IMR-90 (cell line): Measurements from ENCODE around the gene ENDOV. TPM values are rescaled to one million over a fixed set of nuclear protein-coding genes. Genes with fewer than 3 reads are reported as not detected.

Experiments used
- ATAC-seq: fragments of 200-7000 bp; cut with Tn5 transposase; 2 replicates; pipeline ENCODE4 v1.9.1; 2020; ENCODE audit warnings: low read depth, mild to moderate bottlenecking, moderate library complexity
- BruUV-seq: library from RNA; stranded (reverse); fragments of 400-500 nt; replicated peaks from 2 replicates; lab custom pipeline; 2021; lab: Mats Ljungman, UMichigan
- CTCF ChIA-PET: fragments of 300-600 bp; formaldehyde crosslinking; extraction: SDS; loops from one replicate; lab custom pipeline; 2021; ENCODE audit warnings: antibody characterized with exemption; lab: Yijun Ruan, JAX
- POLR2A ChIA-PET: fragments of 300-600 bp; sonication (Branson Sonifier 250); formaldehyde crosslinking; loops from one replicate; lab custom pipeline; 2022; ENCODE audit warnings: antibody characterized with exemption; ENCODE audit not compliant: unreplicated experiment; lab: Charles Lee
- DNase-seq: peaks from one replicate; pipeline ENCODE4 v3.0.0; 2013
- H2AFZ ChIP-seq: replicated peaks from 2 replicates; pipeline ENCODE3; 2013; ENCODE audit warnings: low read length, mild to moderate bottlenecking; ENCODE audit not compliant: poor library complexity
- H2AK5ac ChIP-seq: 2 replicates; pipeline ENCODE4 v1.6.1; 2013; ENCODE audit warnings: low read depth, low read length, inconsistent platforms
- H2AK9ac ChIP-seq: replicated peaks from 2 replicates; pipeline ENCODE3; 2013; ENCODE audit warnings: mild to moderate bottlenecking, low read depth, low read length, moderate library complexity; ENCODE audit not compliant: poor library complexity
- H2BK120ac ChIP-seq: 2 replicates; pipeline ENCODE4 v1.6.1; 2013; ENCODE audit warnings: low read depth, low read length, inconsistent platforms
- H2BK15ac ChIP-seq: 3 replicates; pipeline ENCODE4 v1.6.1; 2013; ENCODE audit warnings: low read depth, low read length, inconsistent platforms
- H2BK20ac ChIP-seq: 2 replicates; pipeline ENCODE4 v1.6.1; 2013; ENCODE audit warnings: low read depth, mild to moderate bottlenecking, inconsistent platforms, low read length, moderate library complexity
- H2BK5ac ChIP-seq: 2 replicates; pipeline ENCODE4 v1.6.1; 2013; ENCODE audit warnings: mild to moderate bottlenecking, low read depth, low read length, inconsistent platforms; ENCODE audit not compliant: poor library complexity, severe bottlenecking
- H3K14ac ChIP-seq: replicated peaks from 2 replicates; pipeline ENCODE4 v1.6.1; 2013; ENCODE audit warnings: low read depth, low read length, inconsistent platforms
- H3K18ac ChIP-seq: 2 replicates; pipeline ENCODE4 v1.6.1; 2013; ENCODE audit warnings: low read depth, low read length, control low read depth
- H3K23ac ChIP-seq: 2 replicates; pipeline ENCODE4 v1.6.1; 2013; ENCODE audit warnings: low read depth, low read length, inconsistent platforms
- H3K27ac ChIP-seq: 2 replicates; pipeline ENCODE4 v1.5.1; 2013; ENCODE audit warnings: mild to moderate bottlenecking, control low read depth, low read length; ENCODE audit not compliant: insufficient read depth
- H3K27me3 ChIP-seq: 2 replicates; pipeline ENCODE4 v1.6.1; 2013; ENCODE audit warnings: low read length; ENCODE audit not compliant: control insufficient read depth, insufficient read depth
- H3K36me3 ChIP-seq: 2 replicates; pipeline ENCODE4 v1.6.1; 2013; ENCODE audit warnings: low read length, mixed read lengths; ENCODE audit not compliant: control insufficient read depth, insufficient read depth
- H3K4ac ChIP-seq: 2 replicates; pipeline ENCODE4 v1.6.1; 2013; ENCODE audit warnings: low read depth, low read length, inconsistent platforms
- H3K4me1 ChIP-seq: 2 replicates; pipeline ENCODE4 v1.6.1; 2013; ENCODE audit warnings: low read length, mixed read lengths; ENCODE audit not compliant: control insufficient read depth, insufficient read depth
- H3K4me2 ChIP-seq: 2 replicates; pipeline ENCODE4 v1.6.1; 2013; ENCODE audit warnings: low read depth, mild to moderate bottlenecking, control low read depth, low read length, moderate library complexity
- H3K4me3 ChIP-seq: 2 replicates; pipeline ENCODE4 v1.5.1; 2013; ENCODE audit warnings: low read depth, mild to moderate bottlenecking, control low read depth, low read length, moderate library complexity; ENCODE audit not compliant: insufficient read depth
- H3K56ac ChIP-seq: 2 replicates; pipeline ENCODE4 v1.6.1; 2013; ENCODE audit warnings: low read length, inconsistent platforms; ENCODE audit not compliant: insufficient read depth; ENCODE audit errors: extremely low read depth
- H3K79me1 ChIP-seq, 2 experiments: 2 replicates each; pipeline ENCODE4 v1.6.1; 2013; ENCODE audit warnings: low read length in 2 of 2, inconsistent platforms in 1 of 2, low read depth in 1 of 2
- H3K9ac ChIP-seq: 2 replicates; pipeline ENCODE4 v1.6.1; 2013; ENCODE audit warnings: low read depth, low read length, control low read depth
- H3K9me1 ChIP-seq: 2 replicates; pipeline ENCODE4 v1.6.1; 2013; ENCODE audit warnings: low read length, inconsistent platforms; ENCODE audit not compliant: insufficient read depth
- H3K9me3 ChIP-seq: 2 replicates; pipeline ENCODE4 v1.6.1; 2013; ENCODE audit warnings: low read length; ENCODE audit not compliant: control insufficient read depth, insufficient read depth
- H4K20me1 ChIP-seq: 2 replicates; pipeline ENCODE4 v1.6.1; 2013; ENCODE audit warnings: low read length, inconsistent platforms; ENCODE audit not compliant: insufficient read depth
- H4K5ac ChIP-seq: 2 replicates; pipeline ENCODE4 v1.6.1; 2013; ENCODE audit warnings: mild to moderate bottlenecking, low read depth, low read length, control low read depth
- H4K8ac ChIP-seq, 2 experiments: 2 replicates each; pipeline ENCODE4 v1.6.1; 2013; ENCODE audit warnings: low read depth in 2 of 2, low read length in 2 of 2, control low read depth in 1 of 2, inconsistent platforms in 1 of 2
- H4K91ac ChIP-seq: 2 replicates; pipeline ENCODE4 v1.6.1; 2013; ENCODE audit warnings: low read depth, low read length, inconsistent platforms; ENCODE audit not compliant: insufficient read depth
- BHLHE40 ChIP-seq: fragments of 150-350 bp; IDR thresholded peaks from 2 replicates; pipeline ENCODE4 v1.6.1; 2016; ENCODE audit warnings: mild to moderate bottlenecking, low read depth, low read length
- CEBPB ChIP-seq: IDR thresholded peaks from 2 replicates; pipeline ENCODE4 v1.6.1; 2012; ENCODE audit warnings: low read depth, low read length, improper control_type of control experiment
- CHD1 ChIP-seq: IDR thresholded peaks from 2 replicates; pipeline ENCODE4 v1.6.1; 2012; ENCODE audit warnings: low read depth, low read length, improper control_type of control experiment
- FOS ChIP-seq: fragments of 150-350 bp; IDR thresholded peaks from 2 replicates; pipeline ENCODE4 v1.6.1; 2016; ENCODE audit warnings: low read depth, low read length
- MAFK ChIP-seq: IDR thresholded peaks from 2 replicates; pipeline ENCODE4 v1.6.1; 2012; ENCODE audit warnings: low read depth, low read length, improper control_type of control experiment
- MAZ ChIP-seq: IDR thresholded peaks from 2 replicates; pipeline ENCODE4 v1.6.1; 2012; ENCODE audit warnings: low read depth, mild to moderate bottlenecking, low read length, improper control_type of control experiment, moderate library complexity, borderline replicate concordance
- MXI1 ChIP-seq: IDR thresholded peaks from 2 replicates; pipeline ENCODE4 v1.6.1; 2012; ENCODE audit warnings: low read depth, mild to moderate bottlenecking, low read length, moderate library complexity, borderline replicate concordance
- NFE2L2 ChIP-seq: fragments of 150-350 bp; IDR thresholded peaks from 2 replicates; pipeline ENCODE4 v1.6.1; 2016; ENCODE audit warnings: low read depth, mild to moderate bottlenecking, low read length
- POLR2A ChIP-seq: IDR thresholded peaks from 2 replicates; pipeline ENCODE4 v1.6.1; 2012; ENCODE audit warnings: mild to moderate bottlenecking, low read depth, low read length
- RAD21 ChIP-seq: IDR thresholded peaks from 2 replicates; pipeline ENCODE4 v1.6.1; 2012; ENCODE audit warnings: low read length, improper control_type of control experiment
- RCOR1 ChIP-seq: IDR thresholded peaks from 2 replicates; pipeline ENCODE4 v1.6.1; 2012; ENCODE audit warnings: mild to moderate bottlenecking, low read length, improper control_type of control experiment; ENCODE audit not compliant: insufficient replicate concordance
- RFX5 ChIP-seq: IDR thresholded peaks from 2 replicates; pipeline ENCODE4 v1.8.0; 2012; ENCODE audit warnings: low read depth, mild to moderate bottlenecking, low read length, moderate library complexity
- SMC3 ChIP-seq: fragments of 150-350 bp; IDR thresholded peaks from 2 replicates; pipeline ENCODE4 v1.6.1; 2016; ENCODE audit warnings: low read depth, mild to moderate bottlenecking, antibody characterized with exemption, low read length, moderate library complexity
- WGBS, 2 experiments: methylation state at CpG; one replicate each; pipeline versions ENCODE4 v1.1.5 to v1.1.7; 2013; ENCODE audit warnings: missing lambda C conversion rate in 2 of 2; ENCODE audit not compliant: insufficient read length in 1 of 2; ENCODE audit errors: extremely low coverage in 2 of 2; 5-methylcytosine and 5-hydroxymethylcytosine counted together
- dilution Hi-C: fragments of 300-500 bp; cut with HindIII; formaldehyde crosslinking; loops from one replicate; pipeline ENCODE4 v1.14.3; 2018; ENCODE audit warnings: low sequenced_read_pairs; ENCODE audit not compliant: unreplicated experiment
- in situ Hi-C: fragments of 300-500 bp; cut with MboI; formaldehyde crosslinking; loops from 3 replicates; pipeline ENCODE4 v1.14.3; 2019; ENCODE audit warnings: low sequenced_read_pairs, inconsistent platforms, mixed read lengths
- intact Hi-C: fragments of 100-400 bp; cut with micrococcal nuclease; formaldehyde crosslinking; loops from 2 replicates; pipeline ENCODE4 v1.10.0; 2022
- polyA plus RNA-seq, 3 experiments: library from polyadenylated mRNA; depleted of rRNA; stranded (reverse); fragments of >200 nt; gene quantifications; 2 replicates each; pipeline ENCODE4 v1.2.3, GENCODE V29; 2012; ENCODE audit warnings: low replicate concordance in 1 of 3
- total RNA-seq: library from RNA; depleted of rRNA; stranded (reverse); fragments of >200 nt; gene quantifications from 2 replicates; pipeline ENCODE4 v1.2.3, GENCODE V29; 2012
- TF ChIP-seq, protein P1 (sequence below): fragments of 150-350 bp; IDR thresholded peaks from 2 replicates; pipeline ENCODE4 v1.6.1; 2016; ENCODE audit warnings: low read depth, mild to moderate bottlenecking, low read length, moderate library complexity, borderline replicate concordance
- TF ChIP-seq, protein P2 (sequence below): conservative IDR thresholded peaks from 2 replicates; pipeline ENCODE4 v1.5.1; 2012; ENCODE audit warnings: mild to moderate bottlenecking, low read depth, low read length, improper control_type of control experiment
- TF ChIP-seq, protein P3 (sequence below): fragments of 150-350 bp; IDR thresholded peaks from 2 replicates; pipeline ENCODE4 v1.6.1; 2017; ENCODE audit warnings: mild to moderate bottlenecking, antibody characterized with exemption, low read length, low read depth

Gene ENDOV
- total and polyA plus RNA-seq, 2 of the 4 experiments (the other 2 are of a cell fraction): 15.1 to 30.3 TPM

DNA sequence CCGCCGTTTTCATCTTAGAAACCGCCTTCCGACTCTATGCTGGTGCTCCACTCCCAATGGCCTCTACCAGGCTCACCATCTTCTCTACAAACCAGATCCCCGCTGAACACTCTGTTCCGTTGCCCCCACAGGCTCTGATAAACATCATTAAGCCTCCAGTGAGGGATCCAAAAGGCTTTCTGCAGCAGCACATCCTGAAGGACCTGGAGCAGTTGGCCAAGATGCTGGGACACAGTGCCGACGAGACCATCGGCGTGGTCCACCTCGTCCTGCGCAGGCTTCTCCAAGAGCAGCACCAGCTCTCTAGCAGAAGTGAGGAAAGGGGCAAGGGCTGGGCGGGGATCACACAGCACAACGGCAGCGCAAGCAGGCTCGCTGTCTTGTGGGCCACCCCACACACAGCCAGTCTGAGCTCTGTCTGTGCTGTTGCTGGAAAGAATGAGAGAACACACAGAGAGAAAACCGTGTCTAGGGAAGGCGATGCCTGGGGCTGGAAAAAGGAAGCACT is 33.5 kb upstream of the ENDOV start:
- POLR2A ChIA-PET: no interaction called here
- BruUV-seq: no TSS peak
- Histone ChIP-seq H4K91ac (no peak overlapping the region), H2AFZ (no peak overlapping the region), H4K8ac (no peak overlapping the region), H3K14ac (no peak overlapping the region), H3K36me3 (peaks cover 78% of the 10 kb centered on the region), H2AK9ac (peak overlapping the region; percentile 10), H3K4me1 (no peaks in the 10 kb centered on the region), H3K23ac (no peak overlapping the region), H4K5ac (no peak overlapping the region), H3K18ac (no peak overlapping the region), H4K20me1 (no peaks in the 10 kb centered on the region; the same call in 1 of the 2 replicates), H3K79me1 (peaks cover 0 to 7% of the 10 kb centered on the region in 2 experiments; a peak in 1 of 4 replicates), H3K4me3 (no peak overlapping the region), H3K27me3 (no peaks in the 10 kb centered on the region), H2BK120ac (no peak overlapping the region), H2BK15ac (no peak overlapping the region), H2BK20ac (no peak overlapping the region), H2BK5ac (no peak overlapping the region), H3K9ac (no peak overlapping the region), H3K27ac (no peak overlapping the region), H3K9me1 (peaks cover 6% of the 10 kb centered on the region; the same call in 1 of the 2 replicates), H3K9me3 (no peaks in the 10 kb centered on the region), H3K4me2 (no peak overlapping the region), H3K4ac (no peak overlapping the region), H3K56ac (no peak overlapping the region), H2AK5ac (no peak overlapping the region)
- intact Hi-C loops (no loop called here), in situ Hi-C loops (no loop called here), dilution Hi-C loops (no loop called here)
- CTCF ChIA-PET: no interaction called here
- DNase-seq (no peak), ATAC-seq (no peak)
- WGBS, 2 experiments: 98% methylated on average over 9 of the region's 18 CpGs; no CpG with 5 or more reads in 1 of the 2 experiments
- TF ChIP-seq POLR2A (no peak), NFE2L2 (no peak), CHD1 (no peak), RAD21 (no peak), FOS (no peak), CEBPB (no peak), RFX5 (no peak), RCOR1 (no peak), MAFK (no peak), SMC3 (no peak), MAZ (no peak), MXI1 (no peak), BHLHE40 (no peak)
- TF ChIP-seq, protein P1, sequence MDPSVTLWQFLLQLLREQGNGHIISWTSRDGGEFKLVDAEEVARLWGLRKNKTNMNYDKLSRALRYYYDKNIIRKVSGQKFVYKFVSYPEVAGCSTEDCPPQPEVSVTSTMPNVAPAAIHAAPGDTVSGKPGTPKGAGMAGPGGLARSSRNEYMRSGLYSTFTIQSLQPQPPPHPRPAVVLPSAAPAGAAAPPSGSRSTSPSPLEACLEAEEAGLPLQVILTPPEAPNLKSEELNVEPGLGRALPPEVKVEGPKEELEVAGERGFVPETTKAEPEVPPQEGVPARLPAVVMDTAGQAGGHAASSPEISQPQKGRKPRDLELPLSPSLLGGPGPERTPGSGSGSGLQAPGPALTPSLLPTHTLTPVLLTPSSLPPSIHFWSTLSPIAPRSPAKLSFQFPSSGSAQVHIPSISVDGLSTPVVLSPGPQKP: no peak
- TF ChIP-seq, protein P2, sequence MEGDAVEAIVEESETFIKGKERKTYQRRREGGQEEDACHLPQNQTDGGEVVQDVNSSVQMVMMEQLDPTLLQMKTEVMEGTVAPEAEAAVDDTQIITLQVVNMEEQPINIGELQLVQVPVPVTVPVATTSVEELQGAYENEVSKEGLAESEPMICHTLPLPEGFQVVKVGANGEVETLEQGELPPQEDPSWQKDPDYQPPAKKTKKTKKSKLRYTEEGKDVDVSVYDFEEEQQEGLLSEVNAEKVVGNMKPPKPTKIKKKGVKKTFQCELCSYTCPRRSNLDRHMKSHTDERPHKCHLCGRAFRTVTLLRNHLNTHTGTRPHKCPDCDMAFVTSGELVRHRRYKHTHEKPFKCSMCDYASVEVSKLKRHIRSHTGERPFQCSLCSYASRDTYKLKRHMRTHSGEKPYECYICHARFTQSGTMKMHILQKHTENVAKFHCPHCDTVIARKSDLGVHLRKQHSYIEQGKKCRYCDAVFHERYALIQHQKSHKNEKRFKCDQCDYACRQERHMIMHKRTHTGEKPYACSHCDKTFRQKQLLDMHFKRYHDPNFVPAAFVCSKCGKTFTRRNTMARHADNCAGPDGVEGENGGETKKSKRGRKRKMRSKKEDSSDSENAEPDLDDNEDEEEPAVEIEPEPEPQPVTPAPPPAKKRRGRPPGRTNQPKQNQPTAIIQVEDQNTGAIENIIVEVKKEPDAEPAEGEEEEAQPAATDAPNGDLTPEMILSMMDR: no peak
- TF ChIP-seq, protein P3, sequence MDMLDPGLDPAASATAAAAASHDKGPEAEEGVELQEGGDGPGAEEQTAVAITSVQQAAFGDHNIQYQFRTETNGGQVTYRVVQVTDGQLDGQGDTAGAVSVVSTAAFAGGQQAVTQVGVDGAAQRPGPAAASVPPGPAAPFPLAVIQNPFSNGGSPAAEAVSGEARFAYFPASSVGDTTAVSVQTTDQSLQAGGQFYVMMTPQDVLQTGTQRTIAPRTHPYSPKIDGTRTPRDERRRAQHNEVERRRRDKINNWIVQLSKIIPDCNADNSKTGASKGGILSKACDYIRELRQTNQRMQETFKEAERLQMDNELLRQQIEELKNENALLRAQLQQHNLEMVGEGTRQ: no peak
